ENCODE data around the gene CAMTA1. TPM values are rescaled to one million over a fixed set of nuclear protein-coding genes. Genes with fewer than 3 reads are reported as not detected.
A peak's percentile ranks its signal among the peaks of the same experiment; 100 is the strongest.

Gene CAMTA1
- total and polyA plus RNA-seq, 4 donors, result 18.0 to 93.5 (median 35.8) TPM

DNA sequence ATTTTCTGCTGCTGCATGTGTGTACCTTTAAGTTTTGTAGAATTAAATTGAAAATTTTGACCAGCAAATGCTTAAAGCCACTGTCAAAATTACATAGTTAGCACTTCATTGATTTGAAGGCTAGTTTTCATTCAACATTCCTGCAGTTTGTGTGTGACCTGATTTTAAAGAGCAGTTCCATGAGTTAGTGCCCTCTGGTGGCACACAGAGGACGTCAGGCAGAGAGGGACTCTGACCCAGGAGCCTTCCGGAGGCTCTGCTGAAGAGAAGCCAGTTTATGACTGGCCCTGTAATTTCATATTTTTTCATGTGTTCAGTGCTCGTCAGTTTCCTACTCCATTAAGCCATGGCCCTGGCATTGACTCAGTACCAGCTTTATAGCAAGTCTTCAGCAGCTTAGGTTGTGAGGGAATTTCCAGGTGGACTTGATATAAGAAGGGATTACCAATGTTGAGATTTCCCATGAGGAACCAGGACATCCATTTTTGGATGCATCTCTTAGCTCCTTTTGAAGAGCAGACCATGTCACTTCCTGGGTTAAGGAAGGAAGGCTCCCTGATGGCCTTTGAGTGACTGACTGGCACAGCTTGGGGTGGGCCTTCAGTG is 104.7 kb downstream of the CAMTA1 start:
- TF ChIP-seq HNF4A (conservative IDR thresholded peaks at IDR 0.05) (peak; percentile 55 to 74), GABPA (IDR thresholded peaks at IDR 0.05 in 1 of 2, conservative IDR thresholded peaks at IDR 0.05 in 1 of 2) (no peak), SP1 (IDR thresholded peaks at IDR 0.05) (no peak), FOXA1 (IDR thresholded peaks at IDR 0.05) (no peak), FOXA2 (IDR thresholded peaks at IDR 0.05) (no peak), EGR1 (IDR thresholded peaks at IDR 0.05; ENCODE audit: low read depth in 2 of 2) (no peak), RAD21 (IDR thresholded peaks at IDR 0.05) (peak; percentile 94 to 96), JUND (IDR thresholded peaks at IDR 0.05) (no peak), TAF1 (conservative IDR thresholded peaks at IDR 0.05) (no peak), YY1 (IDR thresholded peaks at IDR 0.05) (no peak), NR2F2 (IDR thresholded peaks at IDR 0.05) (no peak), HNF4G (IDR thresholded peaks at IDR 0.05) (peak; percentile 45), RXRA (IDR thresholded peaks at IDR 0.05) (peak; percentile 11 to 45)
- TF ChIP-seq, protein P1, sequence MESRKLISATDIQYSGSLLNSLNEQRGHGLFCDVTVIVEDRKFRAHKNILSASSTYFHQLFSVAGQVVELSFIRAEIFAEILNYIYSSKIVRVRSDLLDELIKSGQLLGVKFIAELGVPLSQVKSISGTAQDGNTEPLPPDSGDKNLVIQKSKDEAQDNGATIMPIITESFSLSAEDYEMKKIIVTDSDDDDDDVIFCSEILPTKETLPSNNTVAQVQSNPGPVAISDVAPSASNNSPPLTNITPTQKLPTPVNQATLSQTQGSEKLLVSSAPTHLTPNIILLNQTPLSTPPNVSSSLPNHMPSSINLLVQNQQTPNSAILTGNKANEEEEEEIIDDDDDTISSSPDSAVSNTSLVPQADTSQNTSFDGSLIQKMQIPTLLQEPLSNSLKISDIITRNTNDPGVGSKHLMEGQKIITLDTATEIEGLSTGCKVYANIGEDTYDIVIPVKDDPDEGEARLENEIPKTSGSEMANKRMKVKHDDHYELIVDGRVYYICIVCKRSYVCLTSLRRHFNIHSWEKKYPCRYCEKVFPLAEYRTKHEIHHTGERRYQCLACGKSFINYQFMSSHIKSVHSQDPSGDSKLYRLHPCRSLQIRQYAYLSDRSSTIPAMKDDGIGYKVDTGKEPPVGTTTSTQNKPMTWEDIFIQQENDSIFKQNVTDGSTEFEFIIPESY (IDR thresholded peaks at IDR 0.05), result no peak
- TF ChIP-seq, protein P2, sequence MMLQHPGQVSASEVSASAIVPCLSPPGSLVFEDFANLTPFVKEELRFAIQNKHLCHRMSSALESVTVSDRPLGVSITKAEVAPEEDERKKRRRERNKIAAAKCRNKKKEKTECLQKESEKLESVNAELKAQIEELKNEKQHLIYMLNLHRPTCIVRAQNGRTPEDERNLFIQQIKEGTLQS (IDR thresholded peaks at IDR 0.05), result no peak
- TF ChIP-seq, protein P3, sequence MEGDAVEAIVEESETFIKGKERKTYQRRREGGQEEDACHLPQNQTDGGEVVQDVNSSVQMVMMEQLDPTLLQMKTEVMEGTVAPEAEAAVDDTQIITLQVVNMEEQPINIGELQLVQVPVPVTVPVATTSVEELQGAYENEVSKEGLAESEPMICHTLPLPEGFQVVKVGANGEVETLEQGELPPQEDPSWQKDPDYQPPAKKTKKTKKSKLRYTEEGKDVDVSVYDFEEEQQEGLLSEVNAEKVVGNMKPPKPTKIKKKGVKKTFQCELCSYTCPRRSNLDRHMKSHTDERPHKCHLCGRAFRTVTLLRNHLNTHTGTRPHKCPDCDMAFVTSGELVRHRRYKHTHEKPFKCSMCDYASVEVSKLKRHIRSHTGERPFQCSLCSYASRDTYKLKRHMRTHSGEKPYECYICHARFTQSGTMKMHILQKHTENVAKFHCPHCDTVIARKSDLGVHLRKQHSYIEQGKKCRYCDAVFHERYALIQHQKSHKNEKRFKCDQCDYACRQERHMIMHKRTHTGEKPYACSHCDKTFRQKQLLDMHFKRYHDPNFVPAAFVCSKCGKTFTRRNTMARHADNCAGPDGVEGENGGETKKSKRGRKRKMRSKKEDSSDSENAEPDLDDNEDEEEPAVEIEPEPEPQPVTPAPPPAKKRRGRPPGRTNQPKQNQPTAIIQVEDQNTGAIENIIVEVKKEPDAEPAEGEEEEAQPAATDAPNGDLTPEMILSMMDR (IDR thresholded peaks at IDR 0.05; ENCODE audit: low read depth, low read length, missing input control), result peak; percentile 87
- TF ChIP-seq, protein P4, sequence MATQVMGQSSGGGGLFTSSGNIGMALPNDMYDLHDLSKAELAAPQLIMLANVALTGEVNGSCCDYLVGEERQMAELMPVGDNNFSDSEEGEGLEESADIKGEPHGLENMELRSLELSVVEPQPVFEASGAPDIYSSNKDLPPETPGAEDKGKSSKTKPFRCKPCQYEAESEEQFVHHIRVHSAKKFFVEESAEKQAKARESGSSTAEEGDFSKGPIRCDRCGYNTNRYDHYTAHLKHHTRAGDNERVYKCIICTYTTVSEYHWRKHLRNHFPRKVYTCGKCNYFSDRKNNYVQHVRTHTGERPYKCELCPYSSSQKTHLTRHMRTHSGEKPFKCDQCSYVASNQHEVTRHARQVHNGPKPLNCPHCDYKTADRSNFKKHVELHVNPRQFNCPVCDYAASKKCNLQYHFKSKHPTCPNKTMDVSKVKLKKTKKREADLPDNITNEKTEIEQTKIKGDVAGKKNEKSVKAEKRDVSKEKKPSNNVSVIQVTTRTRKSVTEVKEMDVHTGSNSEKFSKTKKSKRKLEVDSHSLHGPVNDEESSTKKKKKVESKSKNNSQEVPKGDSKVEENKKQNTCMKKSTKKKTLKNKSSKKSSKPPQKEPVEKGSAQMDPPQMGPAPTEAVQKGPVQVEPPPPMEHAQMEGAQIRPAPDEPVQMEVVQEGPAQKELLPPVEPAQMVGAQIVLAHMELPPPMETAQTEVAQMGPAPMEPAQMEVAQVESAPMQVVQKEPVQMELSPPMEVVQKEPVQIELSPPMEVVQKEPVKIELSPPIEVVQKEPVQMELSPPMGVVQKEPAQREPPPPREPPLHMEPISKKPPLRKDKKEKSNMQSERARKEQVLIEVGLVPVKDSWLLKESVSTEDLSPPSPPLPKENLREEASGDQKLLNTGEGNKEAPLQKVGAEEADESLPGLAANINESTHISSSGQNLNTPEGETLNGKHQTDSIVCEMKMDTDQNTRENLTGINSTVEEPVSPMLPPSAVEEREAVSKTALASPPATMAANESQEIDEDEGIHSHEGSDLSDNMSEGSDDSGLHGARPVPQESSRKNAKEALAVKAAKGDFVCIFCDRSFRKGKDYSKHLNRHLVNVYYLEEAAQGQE (IDR thresholded peaks at IDR 0.05), result peak; percentile 13
- TF ChIP-seq, protein P5, sequence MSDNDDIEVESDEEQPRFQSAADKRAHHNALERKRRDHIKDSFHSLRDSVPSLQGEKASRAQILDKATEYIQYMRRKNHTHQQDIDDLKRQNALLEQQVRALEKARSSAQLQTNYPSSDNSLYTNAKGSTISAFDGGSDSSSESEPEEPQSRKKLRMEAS (IDR thresholded peaks at IDR 0.05), result no peak
- H3K9me3 ChIP-seq (ENCODE audit: control insufficient read depth in 4 of 4, low read length in 3 of 4), result no peaks in the 10 kb centered on the region
- H3K4me1 ChIP-seq (ENCODE audit: control insufficient read depth in 4 of 4, insufficient read depth in 4 of 4, low read length in 3 of 4), result no peaks in the 10 kb centered on the region
- H3K27ac ChIP-seq (ENCODE audit: low read depth in 1 of 2, low read length in 2 of 2), result no peak overlapping the region
- H3K4me3 ChIP-seq (ENCODE audit: low read depth in 1 of 3, low read length in 3 of 3), result no peak overlapping the region
- DNase-seq (ENCODE audit: low spot score), result peak; percentile 50
- WGBS, result 6% methylated on average over 3 of the region's 3 CpGs
- H3K36me3 ChIP-seq (ENCODE audit: control insufficient read depth in 4 of 4, insufficient read depth in 3 of 4, low read depth in 1 of 4, low read length in 3 of 4), result peaks cover 0 to 3% (median under 1%) of the 10 kb centered on the region in 4 donors
- no peak overlapping the region for H3K9ac ChIP-seq (ENCODE audit: low read depth in 1 of 2, low read length in 2 of 2)
- H3K27me3 ChIP-seq (ENCODE audit: control insufficient read depth in 4 of 4, insufficient read depth in 4 of 4, low read length in 3 of 4), result no peaks in the 10 kb centered on the region

Measured in liver (tissue), 9 donors.